ENCODE data around the gene SDK1. TPM values are rescaled to one million over a fixed set of nuclear protein-coding genes. Genes with fewer than 3 reads are reported as not detected.

SDK1 gene
- total RNA-seq, 4 donors from 2014 or later, result 3.7 to 80.9 (median 13.1) TPM

GRCh38 chr7:3292694-3293093 is 8.4 kb upstream of the SDK1 start:
- Histone ChIP-seq H3K9me3 (no peaks in the 10 kb centered on the region), H3K36me3 (no peaks in the 10 kb centered on the region), H3K27ac (no peak overlapping the region), H3K4me1 (no peaks in the 10 kb centered on the region), H3K27me3 (no peaks in the 10 kb centered on the region), H3K4me3 (no peak overlapping the region)
- TF ChIP-seq, protein P1, sequence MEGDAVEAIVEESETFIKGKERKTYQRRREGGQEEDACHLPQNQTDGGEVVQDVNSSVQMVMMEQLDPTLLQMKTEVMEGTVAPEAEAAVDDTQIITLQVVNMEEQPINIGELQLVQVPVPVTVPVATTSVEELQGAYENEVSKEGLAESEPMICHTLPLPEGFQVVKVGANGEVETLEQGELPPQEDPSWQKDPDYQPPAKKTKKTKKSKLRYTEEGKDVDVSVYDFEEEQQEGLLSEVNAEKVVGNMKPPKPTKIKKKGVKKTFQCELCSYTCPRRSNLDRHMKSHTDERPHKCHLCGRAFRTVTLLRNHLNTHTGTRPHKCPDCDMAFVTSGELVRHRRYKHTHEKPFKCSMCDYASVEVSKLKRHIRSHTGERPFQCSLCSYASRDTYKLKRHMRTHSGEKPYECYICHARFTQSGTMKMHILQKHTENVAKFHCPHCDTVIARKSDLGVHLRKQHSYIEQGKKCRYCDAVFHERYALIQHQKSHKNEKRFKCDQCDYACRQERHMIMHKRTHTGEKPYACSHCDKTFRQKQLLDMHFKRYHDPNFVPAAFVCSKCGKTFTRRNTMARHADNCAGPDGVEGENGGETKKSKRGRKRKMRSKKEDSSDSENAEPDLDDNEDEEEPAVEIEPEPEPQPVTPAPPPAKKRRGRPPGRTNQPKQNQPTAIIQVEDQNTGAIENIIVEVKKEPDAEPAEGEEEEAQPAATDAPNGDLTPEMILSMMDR (IDR thresholded peaks at IDR 0.05), result no peak
- TF ChIP-seq POLR2A (IDR thresholded peaks at IDR 0.05), result no peak
- DNase-seq, result no peak

- Histone ChIP-seq H3K4me1 (no peaks in the 10 kb centered on the region), H3K27me3 (no peaks in the 10 kb centered on the region), H3K27ac (no peak overlapping the region), H3K4me3 (no peak overlapping the region), H3K9me3 (no peaks in the 10 kb centered on the region), H3K36me3 (no peaks in the 10 kb centered on the region)
- TF ChIP-seq POLR2A (IDR thresholded peaks at IDR 0.05), result no peak
- TF ChIP-seq, protein P1 (IDR thresholded peaks at IDR 0.05), result no peak
- DNase-seq, result peak in 2 of 3 donors; percentile 73 to 75
Measured at GRCh38 chr7:3294432-3295100, 6.5 kb upstream of the SDK1 start.

DNA sequence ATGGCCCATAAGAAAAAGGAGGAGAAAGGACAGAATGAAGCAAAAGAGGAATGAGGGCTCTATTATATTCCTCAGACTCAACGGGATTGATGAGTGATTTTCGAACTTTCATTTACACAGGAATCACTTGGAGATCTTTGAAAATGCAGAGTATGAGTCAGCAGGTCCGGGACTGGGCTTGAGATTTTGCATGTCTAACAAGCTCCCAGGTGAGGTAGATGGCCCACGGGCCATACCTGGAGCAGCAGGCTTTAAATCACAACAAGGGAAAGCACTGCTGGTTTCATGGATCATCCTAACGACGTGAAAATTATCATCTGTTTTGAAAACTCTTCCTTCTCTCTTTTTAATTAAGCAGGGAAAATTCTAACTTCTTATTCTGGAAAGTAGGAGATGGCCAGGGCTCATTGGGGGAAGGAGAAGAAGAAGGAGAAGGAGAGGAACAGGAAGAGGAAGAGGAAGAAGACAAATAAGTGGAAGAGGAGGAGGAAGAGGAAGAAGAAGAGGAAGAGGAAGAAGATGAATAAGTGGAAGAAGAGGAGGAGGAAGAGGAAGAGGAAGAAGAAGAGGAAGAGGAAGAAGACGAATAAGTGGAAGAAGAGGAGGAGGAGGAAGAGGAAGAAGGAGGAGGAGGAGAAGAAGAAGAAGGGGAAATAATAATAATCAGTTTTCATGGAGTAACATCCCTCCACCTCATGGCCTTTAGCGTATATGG is 3.8 kb upstream of the SDK1 start:
- no peak for DNase-seq
- H3K4me3 ChIP-seq, result no peak overlapping the region
- H3K27me3 ChIP-seq, result peaks cover 0 to 3% of the 10 kb centered on the region in 2 donors
- peaks cover 0 to 10% (median 6%) of the 10 kb centered on the region in 4 donors for H3K4me1 ChIP-seq
- H3K9me3 ChIP-seq, result no peaks in the 10 kb centered on the region
- H3K27ac ChIP-seq, result no peak overlapping the region
- H3K36me3 ChIP-seq, result no peaks in the 10 kb centered on the region
- no peak for TF ChIP-seq POLR2A (IDR thresholded peaks at IDR 0.05)
- TF ChIP-seq, protein P1 (IDR thresholded peaks at IDR 0.05), result no peak

- peak overlapping the region in 1 of 4 donors; percentile 44 for H3K27ac ChIP-seq
Measured at GRCh38 chr7:3300221-3300650, 816 bp upstream of the SDK1 start.

DNA sequence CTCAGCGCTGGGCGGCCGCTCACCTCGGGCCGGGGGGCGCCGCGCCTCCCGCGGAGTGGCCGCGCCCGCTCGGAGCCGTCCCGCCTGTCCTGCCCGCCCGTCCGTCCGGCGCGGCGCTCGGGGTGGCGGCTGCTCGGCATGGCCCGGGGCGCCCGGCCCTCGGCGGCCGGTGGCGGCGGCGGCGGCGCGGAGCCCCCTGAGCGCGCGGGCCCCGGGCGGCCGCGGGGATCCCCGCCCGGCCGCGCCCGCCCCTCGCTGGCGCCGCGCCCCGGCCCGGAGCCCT is 338 bp downstream of the SDK1 start:
- H3K36me3 ChIP-seq, result no peaks in the 10 kb centered on the region
- H3K9me3 ChIP-seq, result no peaks in the 10 kb centered on the region
- peaks cover 0 to 3% of the 10 kb centered on the region in 2 donors for H3K27me3 ChIP-seq
- H3K4me1 ChIP-seq, result peaks cover 0 to 10% (median 6%) of the 10 kb centered on the region in 4 donors
- DNase-seq, result no peak
- peak overlapping the region in 1 of 4 donors; percentile 64 for H3K27ac ChIP-seq
- TF ChIP-seq POLR2A (IDR thresholded peaks at IDR 0.05), result no peak
- TF ChIP-seq, protein P1 (IDR thresholded peaks at IDR 0.05), result no peak
- H3K4me3 ChIP-seq, result peak overlapping the region; percentile 39 to 75 (median 57)

More at GRCh38 chr7:3300221-3300650, 816 bp upstream of the SDK1 start:
- Histone ChIP-seq H3K4me1 (peaks cover 0 to 10% (median 6%) of the 10 kb centered on the region in 4 donors), H3K9me3 (no peaks in the 10 kb centered on the region), H3K27me3 (peaks cover 0 to 3% of the 10 kb centered on the region in 2 donors), H3K36me3 (no peaks in the 10 kb centered on the region), H3K4me3 (peak overlapping the region; percentile 24 to 75 (median 57))
- DNase-seq, result no peak
- TF ChIP-seq POLR2A (IDR thresholded peaks at IDR 0.05), result no peak
- TF ChIP-seq, protein P1 (IDR thresholded peaks at IDR 0.05), result no peak
